NCI-H524 treated with DMSO at 0.1 percent for 48 hours (cell line): ENCODE data around the gene PSMB1.
"Not testable (repeated sequence)": the region's sequence is repeated elsewhere in the genome, so short reads cannot be mapped to it uniquely, and the experiment has no call there.

ENCODE experiments used
- DNase-seq: peaks from one replicate; lab custom pipeline; 2025; lab: John Stamatoyannopoulos, UW

Gene PSMB1

DNA sequence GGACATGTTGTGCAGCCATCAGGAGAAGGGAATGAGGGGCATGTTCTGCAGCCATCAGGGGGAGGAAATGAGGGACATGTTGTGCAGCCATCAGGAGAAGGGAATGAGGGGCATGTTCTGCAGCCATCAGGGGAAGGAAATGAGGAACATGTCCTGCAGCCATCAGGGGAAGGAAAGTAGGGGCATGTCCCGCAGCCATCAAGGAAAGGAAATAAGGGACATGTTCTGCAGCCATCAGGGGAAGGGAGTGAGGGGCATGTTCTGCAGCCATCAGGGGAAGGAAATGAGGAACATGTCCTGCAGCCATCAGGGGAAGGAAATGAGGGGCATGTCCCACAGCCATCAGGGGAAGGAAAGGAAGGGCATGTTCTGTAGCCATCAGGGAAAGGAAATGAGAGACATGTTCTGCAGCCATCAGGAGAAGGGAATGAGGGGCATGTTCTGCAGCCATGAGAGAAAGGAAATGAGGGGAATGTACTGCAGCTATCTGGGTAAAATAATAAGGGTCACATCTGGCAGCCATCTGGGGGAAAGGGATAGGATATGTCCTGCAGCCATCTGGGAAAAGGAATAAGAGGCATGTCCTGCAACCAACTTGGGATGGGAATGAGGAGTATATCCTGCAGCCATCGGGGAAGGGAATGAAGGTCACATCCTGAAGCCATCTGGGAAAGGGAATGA is 50.2 kb downstream of the PSMB1 start:
- DNase-seq, result not testable (repeated sequence)

DNA sequence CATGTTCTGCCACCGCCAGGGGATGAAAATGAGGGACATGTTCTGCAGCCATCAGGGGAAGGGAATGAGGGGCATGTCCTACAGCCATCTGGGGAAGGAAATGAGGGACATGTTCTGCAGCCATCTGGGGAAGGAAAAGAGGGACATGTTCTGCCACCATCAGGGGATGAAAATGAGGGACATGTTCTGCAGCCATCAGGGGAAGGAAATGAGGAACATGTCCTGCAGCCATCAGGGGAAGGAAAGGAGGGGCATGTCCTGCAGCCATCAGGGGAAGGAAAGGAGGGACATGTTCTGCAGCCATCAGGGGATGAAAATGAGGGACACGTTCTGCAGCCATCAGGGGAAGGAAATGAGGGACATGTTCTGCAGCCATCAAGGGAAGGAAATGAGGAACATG is 50.8 kb downstream of the PSMB1 start:
- DNase-seq, result not testable (repeated sequence)

GRCh38 chr6:170500955-170501590 is 52.0 kb downstream of the PSMB1 start:
- no peak for DNase-seq

DNA sequence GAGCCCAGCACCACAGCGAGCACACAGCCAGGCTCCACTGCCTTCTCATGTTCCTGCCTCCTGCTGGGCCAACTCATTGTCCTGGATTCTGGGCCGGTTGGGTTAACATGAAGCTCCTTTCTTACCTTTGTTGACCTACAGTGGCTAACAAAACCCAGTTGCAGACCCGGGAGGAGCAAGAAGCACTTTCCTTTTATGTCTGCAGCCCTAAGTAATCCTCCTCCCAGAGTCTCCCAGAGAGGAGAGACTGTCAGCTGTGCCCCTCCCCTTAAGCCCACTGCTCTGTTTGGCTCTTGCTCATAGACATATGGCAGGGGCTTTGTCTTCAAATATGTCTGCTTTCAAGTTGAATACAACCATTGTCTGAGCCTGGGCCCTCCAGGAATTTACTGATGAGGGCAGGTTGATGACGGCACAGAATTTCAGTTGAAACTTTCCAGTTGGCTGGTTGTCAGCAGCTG is 55.2 kb downstream of the PSMB1 start:
- DNase-seq, result peak; percentile 51

DNA sequence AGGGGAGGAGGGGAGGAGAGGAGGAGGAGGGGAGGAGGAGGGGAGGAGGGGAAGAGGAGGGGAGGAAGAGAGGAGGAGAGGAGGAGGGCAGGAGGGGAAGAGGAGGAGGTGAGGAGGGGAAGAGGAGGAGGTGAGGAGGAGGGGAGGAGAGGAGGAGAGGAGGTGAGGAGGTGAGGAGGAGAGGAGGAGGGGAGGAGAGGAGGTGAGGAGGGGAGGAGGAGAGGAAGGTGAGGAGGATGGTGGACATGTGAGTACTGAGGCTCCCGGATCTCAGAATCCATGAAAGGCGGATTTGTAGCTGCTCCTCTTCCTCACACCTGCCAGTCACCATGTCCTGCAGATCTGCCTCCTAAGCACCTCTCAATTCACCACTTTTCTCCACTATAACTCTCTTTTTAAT is 59.8 kb downstream of the PSMB1 start:
- no peak for DNase-seq

DNA sequence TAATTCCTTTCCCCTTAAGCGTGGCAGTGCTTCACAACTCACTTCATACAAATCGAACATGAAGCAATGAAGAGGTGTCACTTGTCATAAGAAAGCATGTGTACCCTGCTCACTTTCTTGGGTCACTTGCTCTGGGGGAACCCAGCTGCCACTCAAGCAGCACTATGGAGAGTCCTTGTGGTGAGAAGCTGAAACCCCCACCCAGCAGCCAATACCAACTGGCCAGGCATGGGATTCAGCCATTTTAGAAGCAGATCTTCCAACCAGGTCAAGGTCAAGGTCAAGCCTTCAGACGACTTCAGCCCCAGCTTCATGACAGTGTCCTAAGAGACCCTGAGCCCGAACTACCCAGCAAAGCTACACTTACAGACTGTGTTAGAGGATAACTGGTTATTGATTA is 62.8 kb downstream of the PSMB1 start:
- no peak for DNase-seq

GRCh38 chr6:170489836-170490235 is 63.3 kb downstream of the PSMB1 start:
- DNase-seq, result no peak

DNA sequence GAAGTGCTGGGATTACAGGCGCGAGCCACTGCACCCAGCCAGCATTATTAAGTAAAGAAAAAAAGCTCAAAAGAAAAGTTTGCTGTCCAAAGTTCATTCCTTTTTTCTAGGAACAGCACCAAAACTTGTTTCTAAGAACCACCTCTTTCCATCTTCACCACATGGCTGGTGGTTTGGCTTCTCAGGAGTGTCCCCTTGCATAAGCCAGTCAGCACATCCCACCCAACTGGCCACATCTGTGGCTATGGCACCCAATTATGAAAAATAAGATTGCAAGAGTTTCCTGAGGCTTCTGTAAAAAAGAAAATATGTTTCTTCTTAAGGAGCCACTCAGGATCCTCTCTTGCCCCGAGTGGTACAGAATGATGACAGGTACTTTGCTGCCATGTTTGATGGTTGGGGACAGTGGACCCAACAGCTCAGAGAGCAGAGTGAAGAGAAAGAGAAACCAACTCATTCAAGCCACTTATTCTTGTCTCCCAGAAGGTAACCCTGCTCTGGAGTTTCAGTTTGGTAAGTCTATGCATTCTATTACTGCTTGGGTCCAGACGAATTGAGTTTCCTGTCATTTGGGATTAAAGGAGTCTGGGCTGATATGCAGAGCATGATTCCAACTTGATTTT is 65.3 kb downstream of the PSMB1 start:
- DNase-seq, result no peak

DNA sequence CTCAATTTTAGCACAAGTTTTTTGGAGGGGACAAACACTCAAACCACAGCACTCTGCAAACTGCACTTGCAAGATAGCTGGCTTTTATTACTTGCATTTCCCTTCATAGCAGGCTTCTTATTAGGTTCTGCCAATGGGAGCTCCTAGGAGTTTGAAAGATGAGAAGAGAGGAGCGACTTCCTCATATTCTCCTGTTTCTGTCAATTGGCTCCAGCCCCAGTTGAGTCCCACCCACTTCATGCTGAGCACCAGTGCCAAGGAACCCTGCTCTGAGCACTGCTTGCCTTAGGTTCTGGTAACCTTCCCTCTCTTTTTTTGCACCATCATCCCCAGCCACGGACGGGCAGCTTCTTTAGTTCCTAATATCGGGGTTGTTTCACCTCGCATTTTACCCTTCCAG is 67.9 kb downstream of the PSMB1 start:
- DNase-seq, result no peak
